HG02884 (cell line): ENCODE results near the gene MACROH2A1.

Source experiments
- ATAC-seq: cut with Tn5 transposase; IDR thresholded peaks from one replicate; pipeline ENCODE4 v1.9.1; 2021; ENCODE audit warnings: mild to moderate bottlenecking, moderate library complexity; ENCODE audit not compliant: unreplicated experiment

MACROH2A1 gene

DNA sequence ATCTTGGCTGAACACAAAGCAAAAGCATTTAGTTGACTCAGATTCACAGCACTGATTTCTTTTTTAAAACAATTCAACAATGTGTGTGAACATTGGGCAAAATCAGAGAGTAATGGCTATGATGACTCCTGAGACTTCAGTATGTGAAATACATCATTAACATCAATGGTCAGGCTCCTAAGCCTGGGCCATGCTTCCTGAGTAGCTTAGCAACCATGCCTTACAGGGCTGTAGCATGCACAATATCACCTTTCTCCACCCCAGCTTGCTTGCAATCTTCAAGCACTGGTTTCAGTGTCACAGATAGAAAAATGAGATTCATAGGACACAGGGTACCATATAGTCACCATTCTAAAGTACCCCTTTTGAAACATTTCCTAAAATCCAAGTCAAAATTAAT lies 41.3 kb downstream of the MACROH2A1 start:
- ATAC-seq, result no peak

- ATAC-seq, result no peak
These were observed 42.3 kb downstream of the MACROH2A1 start for GRCh38 chr5:135356522-135357318.

GRCh38 chr5:135355169-135355568 lies 43.9 kb downstream of the MACROH2A1 start:
- no peak for ATAC-seq

DNA sequence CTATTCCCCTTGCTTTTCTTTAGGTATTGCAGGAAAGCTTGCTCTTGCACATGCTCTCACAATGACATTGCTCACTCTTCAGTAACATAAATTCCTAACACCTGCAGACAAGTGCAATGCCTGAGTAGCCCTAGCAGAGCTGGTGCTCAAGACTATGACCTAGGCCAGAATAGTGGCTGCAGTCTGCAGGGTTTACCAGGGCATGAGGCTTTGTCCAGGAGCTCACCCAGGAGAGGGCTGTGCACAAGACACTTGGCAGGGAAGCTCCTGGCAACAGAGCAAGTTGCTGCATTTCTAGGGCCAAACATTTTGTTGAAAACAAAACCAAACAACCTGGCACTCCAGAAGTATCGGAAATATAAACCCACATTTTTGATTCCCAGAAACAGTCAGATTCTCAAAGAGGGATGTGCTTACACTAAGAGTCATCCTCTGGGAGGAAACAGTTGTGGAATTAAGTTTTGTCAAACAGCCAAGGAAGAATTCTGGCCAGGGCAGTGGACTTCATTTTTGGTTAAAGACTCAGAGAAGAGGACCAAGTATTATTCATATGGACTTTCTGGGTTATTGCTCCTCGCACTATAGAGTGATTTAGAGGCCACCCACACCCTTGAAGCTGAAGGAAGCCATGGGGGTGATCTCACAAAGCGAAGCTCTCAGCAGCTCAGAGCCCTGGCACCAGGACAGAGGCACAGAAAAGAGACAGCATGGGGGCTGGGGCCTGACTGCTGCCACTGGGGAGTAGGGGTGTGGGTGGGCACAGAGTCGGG lies 44.9 kb downstream of the MACROH2A1 start:
- ATAC-seq, result no peak

DNA sequence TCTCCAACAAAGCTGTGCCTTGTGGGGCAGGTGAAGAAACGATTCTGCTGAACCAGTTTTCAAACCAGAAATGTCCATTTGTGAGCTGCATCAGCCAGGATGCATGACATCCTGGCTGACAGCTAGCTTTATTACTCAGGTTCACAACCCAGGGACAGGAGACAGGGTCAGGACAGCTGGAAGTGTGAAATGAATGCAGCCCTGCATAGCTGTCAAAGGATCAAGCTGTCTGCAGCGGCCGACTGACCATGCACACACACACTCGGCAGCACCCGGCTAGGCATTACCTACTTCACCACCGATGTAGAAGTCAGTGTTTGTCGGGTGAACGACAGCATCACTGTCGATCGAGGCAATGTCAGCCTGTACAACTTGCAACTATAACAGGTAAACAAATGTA lies 48.5 kb downstream of the MACROH2A1 start:
- ATAC-seq, result no peak

DNA sequence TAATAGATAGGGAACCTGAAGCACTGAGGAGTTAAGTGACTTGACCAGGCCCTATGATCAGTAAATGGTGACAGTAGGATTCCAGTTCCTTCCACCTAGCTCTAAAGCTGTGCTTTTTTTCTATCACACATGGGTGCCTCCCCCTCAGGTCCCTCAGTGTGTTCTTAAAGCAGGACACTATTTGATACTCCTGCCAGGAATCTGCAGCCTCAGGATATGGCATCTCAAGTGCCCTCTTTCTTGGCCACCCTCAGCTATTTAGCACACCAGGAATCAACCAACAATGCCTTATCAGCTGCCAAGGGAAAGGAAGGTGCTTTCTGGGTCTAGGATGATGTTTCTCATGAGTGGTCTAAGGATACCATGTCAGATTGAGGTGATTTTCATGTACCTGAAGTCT lies 49.1 kb downstream of the MACROH2A1 start:
- ATAC-seq, result no peak

GRCh38 chr5:135349451-135349850 lies 49.6 kb downstream of the MACROH2A1 start:
- ATAC-seq, result no peak

GRCh38 chr5:135348918-135349317 lies 50.1 kb downstream of the MACROH2A1 start:
- ATAC-seq, result no peak

DNA sequence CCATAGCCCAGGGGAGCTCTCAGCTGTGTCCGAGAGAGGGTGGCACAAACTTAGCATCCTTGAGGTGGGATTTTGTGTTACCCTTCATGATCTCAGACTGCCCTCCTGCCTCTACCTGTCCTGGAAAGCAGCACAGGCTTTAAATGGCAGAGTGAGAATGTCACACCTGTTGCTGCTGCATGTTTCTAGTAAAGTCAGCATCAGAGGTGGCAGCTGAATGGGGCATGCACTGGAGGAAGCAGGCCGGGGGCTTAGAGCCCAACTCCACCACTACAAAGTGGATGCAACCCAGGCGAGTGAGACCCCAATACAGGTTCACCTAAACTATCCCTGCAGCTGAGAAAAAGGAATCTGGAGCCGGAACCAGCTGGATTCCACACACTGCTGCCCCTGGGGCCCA lies 51.6 kb downstream of the MACROH2A1 start:
- no peak for ATAC-seq

- no peak for ATAC-seq
These were observed 52.9 kb downstream of the MACROH2A1 start for GRCh38 chr5:135345956-135346731.

- ATAC-seq, result no peak
These were observed 54.7 kb downstream of the MACROH2A1 start for GRCh38 chr5:135344349-135344748.

GRCh38 chr5:135343413-135343812 lies 55.6 kb downstream of the MACROH2A1 start:
- ATAC-seq, result no peak

GRCh38 chr5:135342551-135342875 lies 56.5 kb downstream of the MACROH2A1 start:
- no peak for ATAC-seq

- no peak for ATAC-seq
These were observed 57.1 kb downstream of the MACROH2A1 start for GRCh38 chr5:135341696-135342550.

DNA sequence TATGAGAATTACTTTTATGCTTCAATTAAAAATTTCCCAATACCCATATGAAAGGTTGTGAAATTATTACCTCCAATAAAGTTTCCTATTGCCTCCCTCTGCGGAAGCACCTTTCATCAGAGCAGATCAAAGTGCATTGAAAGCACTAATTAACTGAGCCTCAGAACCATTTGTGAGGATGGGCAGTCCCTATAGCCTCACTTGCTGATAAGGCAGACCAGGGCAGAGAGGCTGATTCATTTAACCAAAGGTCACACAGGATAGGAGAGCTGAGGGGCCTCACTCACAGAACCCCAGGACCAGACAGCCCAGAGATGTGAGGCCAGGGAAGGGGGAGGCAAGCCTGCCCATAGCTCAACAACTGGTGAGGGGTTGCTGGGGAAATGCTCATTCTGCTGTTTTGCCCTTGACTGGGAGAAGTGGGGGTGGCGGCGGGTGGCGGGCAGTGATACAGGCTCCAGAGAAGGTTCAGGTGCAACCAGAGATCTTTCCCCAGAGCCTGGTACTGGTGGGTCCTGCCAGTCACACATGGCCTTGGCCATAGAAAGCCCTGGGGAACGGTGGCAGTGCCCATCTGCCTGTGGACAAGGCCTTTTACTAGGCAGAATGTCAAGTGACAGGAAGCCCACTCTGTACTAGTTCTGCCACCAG lies 57.9 kb downstream of the MACROH2A1 start:
- no peak for ATAC-seq

DNA sequence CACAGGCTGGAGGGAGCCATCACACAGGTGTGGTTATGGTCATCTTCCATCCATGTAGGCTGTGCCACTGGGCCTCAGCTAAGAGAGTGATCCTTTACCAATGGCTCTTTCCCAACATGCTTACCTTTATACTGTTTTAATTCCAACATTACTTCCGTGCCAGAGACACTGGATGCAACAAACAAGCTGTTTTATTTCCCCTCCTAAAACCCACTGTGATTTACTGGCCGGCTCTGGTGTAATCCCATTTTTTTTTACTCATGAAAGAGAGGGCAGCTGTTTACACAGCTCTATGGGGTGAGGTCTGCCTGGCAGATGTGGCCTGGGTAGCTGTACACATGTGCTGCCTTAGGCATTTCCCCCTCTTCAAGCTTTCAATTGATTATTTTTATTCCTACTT lies 58.5 kb downstream of the MACROH2A1 start:
- no peak for ATAC-seq

GRCh38 chr5:135339623-135340022 lies 59.4 kb downstream of the MACROH2A1 start:
- no peak for ATAC-seq

- ATAC-seq, result no peak
These were observed 59.8 kb downstream of the MACROH2A1 start for GRCh38 chr5:135339189-135339588.

DNA sequence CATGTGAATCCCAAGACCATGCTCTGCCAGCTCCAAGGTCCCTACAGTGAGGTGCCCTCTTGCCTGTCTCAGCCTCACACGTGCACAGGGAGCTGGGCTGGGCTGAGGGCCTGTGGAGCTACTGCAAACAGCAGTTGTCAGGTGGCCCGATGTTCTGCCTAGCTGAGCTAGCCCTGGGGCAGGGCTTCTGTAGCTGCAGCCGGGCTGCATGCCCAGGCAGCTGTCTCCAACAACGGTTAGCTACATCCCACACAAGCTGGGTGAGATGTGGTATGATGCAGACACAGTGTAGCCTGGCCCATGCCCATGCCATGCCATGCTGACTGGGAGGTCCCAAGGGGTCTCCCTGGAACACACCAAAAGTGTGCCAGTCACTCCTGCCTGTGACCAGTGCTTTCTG lies 62.0 kb downstream of the MACROH2A1 start:
- no peak for ATAC-seq
